A549 (cell line): ENCODE data around the gene CABP7. TPM values are rescaled to one million over a fixed set of nuclear protein-coding genes. Genes with fewer than 3 reads are reported as not detected.

Experiments
- ATAC-seq, 2 experiments: fragments of 200-7000 bp in 1 of 2; fragments of >200 bp in 1 of 2; cut with Nextera tagmentation in 1 of 2; cut with Tn5 transposase in 1 of 2; 3 replicates each; pipeline versions ENCODE4 v1.8.0 to v1.9.1; 2018 to 2020; ENCODE audit warnings: mild to moderate bottlenecking in 1 of 2, moderate library complexity in 1 of 2
- CTCF ChIA-PET: fragments of 300-600 bp; sonication (Branson Sonifier 250); formaldehyde crosslinking; extraction: SDS; loops from one replicate; lab custom pipeline; 2021; ENCODE audit warnings: antibody characterized with exemption, inconsistent platforms; lab: Yijun Ruan, JAX
- POLR2A ChIA-PET: fragments of 350-600 bp; formaldehyde crosslinking; extraction: SDS; loops from one replicate; lab custom pipeline; 2021; ENCODE audit warnings: antibody characterized with exemption, inconsistent platforms; lab: Yijun Ruan, JAX
- DNase-seq, 2 experiments: peaks; one replicate each; pipeline versions ENCODE4 v3.0.0 to v3.0.0-alpha.2; 2011 to 2016; ENCODE audit warnings: low read depth in 1 of 2, low spot score in 1 of 2
- FAIRE-seq: peaks from 2 replicates; lab custom pipeline; 2011; peaks lifted over from hg19 to GRCh38; lab: Jason Lieb, UNC
- H3K27ac ChIP-seq, 2 experiments: fragments of >200 bp; sonication (Bioruptor Twin); formaldehyde crosslinking; 3 replicates each; pipeline ENCODE4 v1.5.1; 2016 to 2017
- H3K4me1 ChIP-seq: fragments of >200 bp; sonication (Bioruptor Twin); formaldehyde crosslinking; 3 replicates; pipeline ENCODE4 v1.6.1; 2016
- H3K4me2 ChIP-seq: fragments of >200 bp; sonication (Bioruptor Twin); formaldehyde crosslinking; 3 replicates; pipeline ENCODE4 v1.6.1; 2016
- H3K4me3 ChIP-seq: fragments of >200 bp; sonication (Bioruptor Twin); formaldehyde crosslinking; 3 replicates; pipeline ENCODE4 v1.5.1; 2016
- H3K9me3 ChIP-seq: fragments of >200 bp; sonication (Bioruptor Twin); formaldehyde crosslinking; 3 replicates; pipeline ENCODE4 v1.6.1; 2016
- ATOH8 ChIP-seq: fragments of 250-450 bp; sonication (Bioruptor Pico); IDR thresholded peaks from 2 replicates; pipeline ENCODE4 v1.5.0; 2020; ENCODE audit warnings: low read depth, mild to moderate bottlenecking, moderate library complexity
- CBX2 ChIP-seq: fragments of 200-600 bp; sonication (generic); IDR thresholded peaks from 2 replicates; pipeline ENCODE4 v1.6.1; 2016; ENCODE audit warnings: low read depth, mild to moderate bottlenecking, borderline replicate concordance
- CEBPB ChIP-seq, 2 experiments: fragments of >200 bp in 1 of 2; sonication (Bioruptor Twin) in 1 of 2; formaldehyde crosslinking in 1 of 2; IDR thresholded peaks; 2 replicates each; pipeline ENCODE4 v1.6.1; 2012 to 2016
- CHD2 ChIP-seq: fragments of 150-350 bp; IDR thresholded peaks from 2 replicates; pipeline ENCODE4 v1.6.1; 2014; ENCODE audit warnings: low read length; ENCODE audit not compliant: partially characterized antibody
- CTCF ChIP-seq: fragments of >200 bp; sonication (Bioruptor Twin); formaldehyde crosslinking; IDR thresholded peaks from 3 replicates; pipeline ENCODE4 v1.5.1; 2016
- E2F6 ChIP-seq: IDR thresholded peaks from 2 replicates; pipeline ENCODE4 v1.6.1; 2012; ENCODE audit warnings: low read depth, borderline replicate concordance
- FOSB ChIP-seq: fragments of 250-450 bp; sonication (Bioruptor Pico); IDR thresholded peaks from 2 replicates; pipeline ENCODE4 v1.5.0; 2020; ENCODE audit warnings: mild to moderate bottlenecking, moderate library complexity
- HDAC2 ChIP-seq: fragments of 200-600 bp; sonication (generic); IDR thresholded peaks from 2 replicates; pipeline ENCODE4 v1.6.1; 2016
- HOXA7 ChIP-seq: fragments of 250-450 bp; sonication (Bioruptor Pico); IDR thresholded peaks from 2 replicates; pipeline ENCODE4 v1.5.0; 2020; ENCODE audit warnings: mild to moderate bottlenecking, moderate library complexity
- HOXB13 ChIP-seq: fragments of 250-450 bp; sonication (Bioruptor Pico); IDR thresholded peaks from 2 replicates; pipeline ENCODE4 v1.5.0; 2020; ENCODE audit warnings: low read depth, mild to moderate bottlenecking, moderate library complexity
- HOXB5 ChIP-seq: fragments of 250-450 bp; sonication (Bioruptor Pico); IDR thresholded peaks from 2 replicates; pipeline ENCODE4 v1.5.0; 2020; ENCODE audit warnings: mild to moderate bottlenecking, moderate library complexity
- JUN ChIP-seq, 2 experiments: fragments of >200 bp; sonication (Bioruptor Twin); formaldehyde crosslinking; IDR thresholded peaks; 2 replicates in 1 of 2; 3 replicates in 1 of 2; pipeline ENCODE4 v1.6.1; 2016 to 2017
- JUNB ChIP-seq: fragments of >200 bp; sonication (Bioruptor Twin); formaldehyde crosslinking; IDR thresholded peaks from 2 replicates; pipeline ENCODE4 v1.6.1; 2016
- KDM5A ChIP-seq: fragments of 200-600 bp; sonication (generic); IDR thresholded peaks from 2 replicates; pipeline ENCODE4 v1.6.1; 2016; ENCODE audit warnings: antibody characterized with exemption, mild to moderate bottlenecking
- MAFK ChIP-seq: fragments of 450-650 bp; IDR thresholded peaks from 2 replicates; pipeline ENCODE4 v1.6.1; 2014; ENCODE audit not compliant: partially characterized antibody
- MAX ChIP-seq: IDR thresholded peaks from 2 replicates; pipeline ENCODE4 v1.6.1; 2012
- NPAS2 ChIP-seq: fragments of 250-450 bp; sonication (Bioruptor Pico); IDR thresholded peaks from 2 replicates; pipeline ENCODE4 v1.8.0; 2022; ENCODE audit warnings: mild to moderate bottlenecking, moderate library complexity, borderline replicate concordance
- POLR2A ChIP-seq: IDR thresholded peaks from 2 replicates; pipeline ENCODE4 v1.6.1; 2012; ENCODE audit warnings: mild to moderate bottlenecking, low read length
- RAD21 ChIP-seq, 2 experiments: fragments of >200 bp in 1 of 2; sonication (Bioruptor Twin) in 1 of 2; formaldehyde crosslinking in 1 of 2; IDR thresholded peaks in 1 of 2; conservative IDR thresholded peaks in 1 of 2; 2 replicates in 1 of 2; 3 replicates in 1 of 2; pipeline ENCODE4 v1.6.1; 2012 to 2018; ENCODE audit warnings: inconsistent platforms in 1 of 2
- REST ChIP-seq: fragments of 200-600 bp; sonication (generic); IDR thresholded peaks from 2 replicates; pipeline ENCODE4 v1.6.1; 2016; ENCODE audit warnings: antibody characterized with exemption, mild to moderate bottlenecking, moderate library complexity
- RFX5 ChIP-seq: fragments of 450-650 bp; IDR thresholded peaks from 2 replicates; pipeline ENCODE4 v1.7.1; 2014; ENCODE audit warnings: antibody characterized with exemption, mild to moderate bottlenecking, moderate library complexity
- TFCP2L1 ChIP-seq: fragments of 250-450 bp; sonication (Bioruptor Pico); IDR thresholded peaks from 2 replicates; pipeline ENCODE4 v1.5.0; 2021; ENCODE audit warnings: mild to moderate bottlenecking
- TP53 ChIP-seq: fragments of 250-450 bp; sonication (Bioruptor Pico); IDR thresholded peaks from 2 replicates; pipeline ENCODE4 v1.5.0; 2021; ENCODE audit warnings: mild to moderate bottlenecking, moderate library complexity
- USF2 ChIP-seq: fragments of 450-650 bp; IDR thresholded peaks from 2 replicates; pipeline ENCODE4 v1.6.1; 2014; ENCODE audit warnings: antibody characterized with exemption
- WGBS: methylation state at CpG from one replicate; pipeline ENCODE4 v1.1.6; 2017; ENCODE audit errors: missing lambda C conversion rate; 5-methylcytosine and 5-hydroxymethylcytosine counted together
- polyA plus RNA-seq, 4 experiments: library from polyadenylated mRNA; depleted of rRNA in 3 of 4; stranded (reverse); fragments of >200 nt; fragmentation: RNase III in 1 of 4; extraction: RNeasy Plus Mini Kit Qiagen cat#74134 plus additional on column Dnase treatment in 1 of 4; gene quantifications; 2 replicates in 3 of 4; 3 replicates in 1 of 4; pipeline ENCODE4 v1.2.3, GENCODE V29; 2011 to 2017

Gene CABP7
- polyA plus RNA-seq, 2 of the 4 experiments (the other 2 are of a cell fraction): 0.05 to 0.15 TPM

- ATAC-seq: no peak
- Histone ChIP-seq H3K9me3 (no peaks in the 10 kb centered on the region), H3K4me3 (no peak overlapping the region), H3K4me2 (no peak overlapping the region), H3K27ac (no peak overlapping the region), H3K4me1 (no peaks in the 10 kb centered on the region)
- DNase-seq: no peak
- no peak for FAIRE-seq
- POLR2A ChIA-PET: no interaction called here
- CTCF ChIA-PET: no interaction called here
- no peak for TF ChIP-seq RAD21 (conservative IDR thresholded peaks at IDR 0.05 in 1 of 2, IDR thresholded peaks at IDR 0.05 in 1 of 2)
- no peak for TF ChIP-seq TFCP2L1 (CRISPR knock-in tag)
- TF ChIP-seq HDAC2: no peak
- no peak for TF ChIP-seq JUNB
- no peak for TF ChIP-seq E2F6
- TF ChIP-seq CHD2: no peak
- WGBS: 74% methylated on average over 17 of the region's 18 CpGs
Observed at GRCh38 chr22:29731058-29731850, 11.5 kb downstream of the CABP7 start.

- ChIA-PET CTCF (interaction anchor here (0.6 to 1.4 kb wide), 2 partner anchors 137 to 1787 kb away, joined by 3 read pairs; no protein-coding TSS in a partner anchor), POLR2A (no interaction called here)
- H3K27ac ChIP-seq: no peak overlapping the region
- no peak overlapping the region for H3K4me2 ChIP-seq
- FAIRE-seq: no peak
- TF ChIP-seq JUN (IDR thresholded peaks at IDR 0.05) (no peak), KDM5A (no peak), NPAS2 (CRISPR knock-in tag) (no peak), CHD2 (no peak), TP53 (CRISPR knock-in tag) (no peak), HOXB13 (CRISPR knock-in tag) (no peak), E2F6 (no peak), FOSB (CRISPR knock-in tag) (no peak), HOXB5 (no peak), MAFK (no peak), CEBPB (IDR thresholded peaks at IDR 0.05) (no peak), MAX (no peak), USF2 (no peak), HOXA7 (CRISPR knock-in tag) (no peak), CTCF (no peak), ATOH8 (CRISPR knock-in tag) (no peak), CBX2 (no peak), REST (no peak), POLR2A (no peak), RFX5 (no peak)
- no peaks in the 10 kb centered on the region for H3K9me3 ChIP-seq
- DNase-seq: no peak
- 71% methylated on average over 4 of the region's 6 CpGs for whole genome bisulfite sequencing
- H3K4me1 ChIP-seq: no peaks in the 10 kb centered on the region
- no peak overlapping the region for H3K4me3 ChIP-seq
- ATAC-seq: no peak
Observed at GRCh38 chr22:29732883-29733282, 13.1 kb downstream of the CABP7 start.
